Fibroblast of lung (primary cell): Measurements from ENCODE around the gene PDIK1L. TPM values are rescaled to one million over a fixed set of nuclear protein-coding genes. Genes with fewer than 3 reads are reported as not detected.

Experiments used
- DNase-seq, 2 donors: peaks; one replicate each; pipeline versions ENCODE4 v3.0.0 to v3.0.0-alpha.2; 2010; ENCODE audit warnings: low read depth in 2 of 2
- H2AFZ ChIP-seq: 2 replicates; pipeline ENCODE4 v1.5.1; 2012; ENCODE audit warnings: low read length, control low read depth, inconsistent platforms
- H3K27ac ChIP-seq: 2 replicates; pipeline ENCODE4 v1.5.1; 2011; ENCODE audit warnings: low read length, control low read depth; ENCODE audit not compliant: insufficient read depth
- H3K27me3 ChIP-seq: 2 replicates; pipeline ENCODE4 v1.5.1; 2011; ENCODE audit warnings: mild to moderate bottlenecking, low read length; ENCODE audit not compliant: control insufficient read depth, insufficient read depth
- H3K36me3 ChIP-seq: 2 replicates; pipeline ENCODE4 v1.5.1; 2011; ENCODE audit warnings: low read length; ENCODE audit not compliant: control insufficient read depth, insufficient read depth
- H3K4me1 ChIP-seq: 2 replicates; pipeline ENCODE4 v1.5.1; 2011; ENCODE audit warnings: low read length; ENCODE audit not compliant: control insufficient read depth, insufficient read depth; ENCODE audit errors: extremely low read depth
- H3K4me2 ChIP-seq: 2 replicates; pipeline ENCODE4 v1.5.1; 2011; ENCODE audit warnings: low read length, control low read depth; ENCODE audit not compliant: insufficient read depth; ENCODE audit errors: extremely low read depth
- H3K4me3 ChIP-seq, 4 experiments: fragments of 200-600 bp in 1 of 4; sonication (generic) in 1 of 4; replicated peaks in 1 of 4; 2 replicates each; pipeline ENCODE4 v1.5.1; 2011 to 2016; ENCODE audit warnings: low read length in 4 of 4, low read depth in 3 of 4, mild to moderate bottlenecking in 3 of 4, control low read depth in 2 of 4, inconsistent platforms in 1 of 4, mixed read lengths in 1 of 4; ENCODE audit not compliant: insufficient read depth in 1 of 4; ENCODE audit errors: control extremely low read depth in 1 of 4
- H3K79me2 ChIP-seq: 2 replicates; pipeline ENCODE4 v1.5.1; 2012; ENCODE audit warnings: mild to moderate bottlenecking, low read length, inconsistent platforms; ENCODE audit not compliant: control insufficient read depth, insufficient read depth
- H3K9ac ChIP-seq: 2 replicates; pipeline ENCODE4 v1.5.1; 2011; ENCODE audit warnings: mild to moderate bottlenecking, low read length, control low read depth; ENCODE audit not compliant: insufficient read depth
- H3K9me3 ChIP-seq: 2 replicates; pipeline ENCODE4 v1.5.1; 2012; ENCODE audit warnings: low read depth, low read length; ENCODE audit not compliant: control insufficient read depth, insufficient read depth
- H4K20me1 ChIP-seq: 2 replicates; pipeline ENCODE4 v1.5.1; 2011; ENCODE audit warnings: low read length; ENCODE audit not compliant: control insufficient read depth, insufficient read depth; ENCODE audit errors: extremely low read depth
- CTCF ChIP-seq, 2 donors: IDR thresholded peaks in 1 of 2; conservative IDR thresholded peaks in 1 of 2; 1 replicate in 1 of 2; 2 replicates in 1 of 2; pipeline ENCODE4 v1.5.1; 2011 to 2012; ENCODE audit warnings: low read length in 2 of 2, control low read depth in 1 of 2, inconsistent platforms in 1 of 2, low read depth in 1 of 2, mild to moderate bottlenecking in 1 of 2
- EZH2 ChIP-seq: IDR thresholded peaks from 2 replicates; pipeline ENCODE4 v1.5.1; 2012; ENCODE audit warnings: low read length, control low read depth, mild to moderate bottlenecking; ENCODE audit errors: missing control alignments
- polyA plus RNA-seq, 2 donors: library from polyadenylated mRNA; depleted of rRNA in 1 of 2; stranded (reverse) in 1 of 2; unstranded in 1 of 2; fragments of >200 nt; gene quantifications; 2 replicates each; pipeline ENCODE4 v1.2.1, GENCODE V29; 2011 to 2012; ENCODE audit warnings: missing spikeins in 1 of 2
- total RNA-seq: library from RNA; depleted of rRNA; stranded (reverse); fragments of >200 nt; gene quantifications from 2 replicates; pipeline ENCODE4 v1.2.1, GENCODE V29; 2014

PDIK1L gene
- total and polyA plus RNA-seq, 2 donors (not counting 1 experiment from before 2014, with no cell fraction given), result 3.0 to 4.3 TPM

DNA sequence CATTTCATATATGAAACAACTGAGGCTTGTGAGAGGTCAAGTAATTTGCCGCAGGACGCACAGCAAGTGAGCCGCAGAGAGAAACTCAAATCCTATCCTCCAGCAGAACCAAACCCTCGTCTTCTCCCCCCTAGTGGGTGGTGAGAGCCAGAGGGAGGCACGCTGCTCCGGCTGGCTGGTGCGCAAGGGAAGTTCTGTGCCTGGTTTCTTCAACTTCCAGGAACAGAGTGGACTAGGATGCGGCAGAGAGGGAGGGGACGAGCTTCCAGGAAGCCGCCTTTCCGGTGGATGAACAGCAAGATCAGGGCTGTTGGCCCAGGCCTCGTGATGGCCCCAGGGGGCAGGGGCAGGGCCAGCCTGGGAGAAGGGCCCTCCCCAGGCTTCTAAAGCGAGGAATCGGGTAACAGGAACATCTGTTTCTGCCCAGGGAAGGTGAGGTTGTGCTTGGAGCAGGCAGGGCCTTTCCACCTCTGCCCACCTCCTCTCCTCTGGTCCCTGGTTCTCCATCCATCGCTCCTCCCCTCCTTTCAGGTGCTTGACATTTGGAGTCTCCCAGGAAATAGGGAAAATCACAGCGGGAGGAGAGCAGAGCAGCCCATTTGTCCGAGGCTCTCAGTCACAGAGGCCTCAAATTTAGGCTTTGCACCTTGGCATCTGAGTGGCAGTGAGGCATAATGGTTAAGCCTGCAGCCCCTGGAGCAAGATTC lies 16.8 kb upstream of the PDIK1L start:
- H3K4me2 ChIP-seq, result peak overlapping the region; percentile 3
- no peak overlapping the region for H3K9ac ChIP-seq
- H3K27me3 ChIP-seq, result peaks cover 14% of the 10 kb centered on the region
- no peak overlapping the region for H3K27ac ChIP-seq
- no peaks in the 10 kb centered on the region for H3K79me2 ChIP-seq
- peak overlapping the region; percentile 29 for H2AFZ ChIP-seq
- H3K4me3 ChIP-seq, result no peak overlapping the region
- H3K36me3 ChIP-seq, result no peaks in the 10 kb centered on the region
- H3K4me1 ChIP-seq, result peaks cover 2% of the 10 kb centered on the region
- no peaks in the 10 kb centered on the region for H4K20me1 ChIP-seq
- H3K9me3 ChIP-seq, result no peaks in the 10 kb centered on the region
- DNase-seq, result peak in 1 of 2 donors; percentile 10
- TF ChIP-seq CTCF (conservative IDR thresholded peaks at IDR 0.05 in 1 of 2, IDR thresholded peaks at IDR 0.05 in 1 of 2; ENCODE audit: low read depth in 1 of 2, low read length in 2 of 2) (peak in 1 of 2 donors; percentile 16), EZH2 (no peak)

DNA sequence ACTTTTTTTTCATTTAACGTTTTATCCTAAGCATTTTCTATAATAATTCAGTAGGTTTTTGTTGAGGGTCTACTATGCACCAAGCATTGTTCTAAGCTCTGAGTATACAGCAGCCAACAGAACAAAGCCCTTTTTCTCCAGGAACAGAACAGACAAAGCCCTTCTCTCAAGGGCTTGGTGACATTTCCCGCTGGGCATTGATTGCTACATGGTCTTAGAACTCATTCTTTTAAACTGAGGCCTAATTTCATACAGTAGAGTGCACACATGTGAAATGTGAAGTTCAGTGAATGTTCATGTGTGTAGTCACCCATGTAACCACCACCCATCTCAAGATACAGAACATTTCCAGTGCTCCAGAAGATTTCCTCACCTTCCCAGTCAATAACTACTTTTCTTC lies 15.2 kb upstream of the PDIK1L start:
- DNase-seq, result no peak
- Histone ChIP-seq H3K27ac (no peak overlapping the region), H4K20me1 (no peaks in the 10 kb centered on the region), H3K4me1 (peaks cover 2% of the 10 kb centered on the region), H3K27me3 (peaks cover 14% of the 10 kb centered on the region), H3K36me3 (no peaks in the 10 kb centered on the region), H3K9ac (no peak overlapping the region), H3K79me2 (no peaks in the 10 kb centered on the region), H3K9me3 (no peaks in the 10 kb centered on the region), H3K4me2 (no peak overlapping the region), H2AFZ (no peak overlapping the region), H3K4me3 (no peak overlapping the region)
- TF ChIP-seq EZH2 (no peak), CTCF (conservative IDR thresholded peaks at IDR 0.05 in 1 of 2, IDR thresholded peaks at IDR 0.05 in 1 of 2; ENCODE audit: low read depth in 1 of 2, low read length in 2 of 2) (no peak)

DNA sequence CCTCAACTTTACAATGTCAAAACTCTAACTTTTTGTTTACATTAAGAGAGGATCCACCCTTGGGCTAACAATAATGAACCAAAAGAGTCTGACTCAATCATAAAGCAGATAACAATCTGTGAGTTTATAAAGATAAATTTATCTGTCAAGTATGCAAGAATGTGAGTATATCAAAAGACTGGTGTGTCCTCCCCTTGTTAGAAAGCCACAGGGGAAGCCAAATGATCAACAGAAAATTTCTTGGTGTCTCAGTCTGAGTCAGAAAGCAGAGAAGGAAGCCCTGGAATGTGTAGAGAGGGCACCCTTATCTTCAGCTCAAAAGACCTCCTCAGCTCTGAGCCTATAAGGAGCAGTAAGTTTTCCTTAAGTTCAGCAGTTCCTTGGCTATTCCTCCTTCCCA lies 13.9 kb upstream of the PDIK1L start:
- H4K20me1 ChIP-seq, result no peaks in the 10 kb centered on the region
- H3K27me3 ChIP-seq, result peaks cover 10% of the 10 kb centered on the region
- no peak overlapping the region for H3K4me2 ChIP-seq
- H3K36me3 ChIP-seq, result no peaks in the 10 kb centered on the region
- H3K4me1 ChIP-seq, result peaks cover 2% of the 10 kb centered on the region
- H2AFZ ChIP-seq, result no peak overlapping the region
- TF ChIP-seq CTCF (conservative IDR thresholded peaks at IDR 0.05 in 1 of 2, IDR thresholded peaks at IDR 0.05 in 1 of 2; ENCODE audit: low read depth in 1 of 2, low read length in 2 of 2) (no peak), EZH2 (no peak)
- no peaks in the 10 kb centered on the region for H3K9me3 ChIP-seq
- peak in 1 of 2 donors; percentile 80 for DNase-seq
- no peak overlapping the region for H3K4me3 ChIP-seq
- H3K79me2 ChIP-seq, result no peaks in the 10 kb centered on the region
- no peak overlapping the region for H3K9ac ChIP-seq
- H3K27ac ChIP-seq, result no peak overlapping the region
